Activated CD4-positive, alpha-beta T cell treated with anti-CD3 and anti-CD28 coated beads, Interleukin-2, amount 50 U/mL, for 48 hours (primary cell): Measurements from ENCODE around the gene UBE2Q2.
"Not testable (repeated sequence)": the region's sequence is repeated elsewhere in the genome, so short reads cannot be mapped to it uniquely, and the experiment has no call there.

Experiments
- DNase-seq, 2 experiments: peaks; one replicate each; pipeline ENCODE4 v3.0.0-alpha.2; 2020

Gene UBE2Q2

GRCh38 chr15:75842722-75843677 lies at the start of gene UBE2Q2:
Gene UBE2Q2 (plus strand): TSS chr15:75843447. CDS start chr15:75843667, 220 bp downstream.
- peak; percentile 67 to 77 for DNase-seq

DNA sequence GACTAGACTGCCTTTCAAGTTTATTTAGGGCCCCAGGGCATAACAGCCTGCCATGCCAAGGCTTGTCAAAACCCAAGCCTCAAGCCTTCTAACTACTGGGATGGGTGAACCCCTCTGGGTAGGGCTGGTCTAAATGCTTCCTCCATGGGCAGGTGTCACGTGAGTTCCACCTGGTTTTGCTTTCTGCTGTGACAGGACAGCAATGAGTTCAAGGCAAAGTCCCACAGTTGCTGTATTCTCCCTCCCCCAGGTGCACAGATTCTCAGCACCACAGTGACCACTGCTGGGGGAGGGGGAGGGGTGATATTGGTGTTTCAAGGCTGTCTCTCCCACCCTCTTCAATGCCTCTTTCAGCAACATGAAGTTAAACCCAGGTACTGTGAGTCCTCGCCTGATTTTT lies 46.9 kb upstream of the UBE2Q2 start:
- no peak for DNase-seq

DNA sequence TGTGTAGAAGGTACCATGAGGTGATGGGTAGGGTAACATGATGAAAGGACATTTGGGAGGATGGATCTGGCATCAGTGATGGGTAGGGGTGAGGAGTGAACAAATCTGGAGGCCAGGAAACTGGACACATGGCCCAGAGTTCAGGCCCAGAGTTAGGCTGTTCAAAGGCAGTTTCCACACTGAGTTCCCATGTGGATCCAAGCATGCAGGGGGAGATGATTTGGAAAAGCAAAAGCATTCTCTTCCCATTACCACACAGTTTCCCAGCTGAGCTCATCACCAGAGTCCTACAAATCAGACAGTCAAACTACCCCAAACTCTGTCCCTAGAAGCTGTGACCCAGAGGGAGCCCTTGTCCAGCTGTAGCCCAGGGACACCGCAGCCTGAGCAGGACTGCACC lies 46.1 kb upstream of the UBE2Q2 start:
- not testable (repeated sequence) for DNase-seq

DNA sequence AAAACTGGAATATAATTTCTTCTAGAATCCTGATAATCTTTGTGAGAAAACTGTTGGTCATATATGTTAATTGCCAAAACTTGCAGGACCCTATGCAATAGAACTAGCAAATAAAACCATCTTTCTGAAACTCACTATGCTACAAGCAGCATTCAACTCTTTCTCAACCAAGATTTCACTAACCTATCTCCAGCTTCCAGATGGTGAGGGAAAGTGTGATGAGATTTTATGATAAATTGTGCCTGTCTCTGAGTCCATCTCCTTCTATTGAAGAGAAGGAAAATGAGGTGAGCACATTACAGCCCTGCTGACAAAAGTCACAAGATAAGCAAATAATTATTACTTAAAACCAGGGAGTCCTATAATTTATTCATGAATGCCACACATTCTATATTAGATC lies 44.1 kb upstream of the UBE2Q2 start:
- DNase-seq: no peak

DNA sequence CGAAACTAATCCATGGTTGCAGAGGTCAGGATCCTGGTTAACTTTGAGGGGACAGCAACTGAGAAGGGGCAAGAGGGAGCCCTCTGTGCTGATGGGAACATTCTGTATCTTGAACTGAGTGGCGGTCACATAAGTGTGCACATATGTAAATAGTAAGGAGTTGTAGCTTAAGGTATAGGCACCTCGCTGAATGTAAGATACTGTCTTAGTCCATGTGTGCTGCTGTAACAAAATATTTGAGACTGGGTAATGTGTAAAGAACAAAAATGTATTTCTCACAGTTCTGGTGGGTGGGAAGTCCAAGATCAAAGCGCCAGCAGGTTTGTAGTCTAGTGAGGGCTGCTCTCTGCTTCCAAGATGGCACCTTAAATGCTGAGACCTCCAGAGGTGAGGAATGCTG lies 42.8 kb upstream of the UBE2Q2 start:
- DNase-seq: not testable (repeated sequence)

GRCh38 chr15:75801859-75802593 lies 41.2 kb upstream of the UBE2Q2 start:
- DNase-seq: peak; percentile 82 to 86

- not testable (repeated sequence) for DNase-seq
Measured at GRCh38 chr15:75807486-75807885, 35.8 kb upstream of the UBE2Q2 start.

- DNase-seq: not testable (repeated sequence)
Measured at GRCh38 chr15:75808009-75808408, 35.2 kb upstream of the UBE2Q2 start.

- DNase-seq: no peak
Measured at GRCh38 chr15:75808563-75808962, 34.7 kb upstream of the UBE2Q2 start.

DNA sequence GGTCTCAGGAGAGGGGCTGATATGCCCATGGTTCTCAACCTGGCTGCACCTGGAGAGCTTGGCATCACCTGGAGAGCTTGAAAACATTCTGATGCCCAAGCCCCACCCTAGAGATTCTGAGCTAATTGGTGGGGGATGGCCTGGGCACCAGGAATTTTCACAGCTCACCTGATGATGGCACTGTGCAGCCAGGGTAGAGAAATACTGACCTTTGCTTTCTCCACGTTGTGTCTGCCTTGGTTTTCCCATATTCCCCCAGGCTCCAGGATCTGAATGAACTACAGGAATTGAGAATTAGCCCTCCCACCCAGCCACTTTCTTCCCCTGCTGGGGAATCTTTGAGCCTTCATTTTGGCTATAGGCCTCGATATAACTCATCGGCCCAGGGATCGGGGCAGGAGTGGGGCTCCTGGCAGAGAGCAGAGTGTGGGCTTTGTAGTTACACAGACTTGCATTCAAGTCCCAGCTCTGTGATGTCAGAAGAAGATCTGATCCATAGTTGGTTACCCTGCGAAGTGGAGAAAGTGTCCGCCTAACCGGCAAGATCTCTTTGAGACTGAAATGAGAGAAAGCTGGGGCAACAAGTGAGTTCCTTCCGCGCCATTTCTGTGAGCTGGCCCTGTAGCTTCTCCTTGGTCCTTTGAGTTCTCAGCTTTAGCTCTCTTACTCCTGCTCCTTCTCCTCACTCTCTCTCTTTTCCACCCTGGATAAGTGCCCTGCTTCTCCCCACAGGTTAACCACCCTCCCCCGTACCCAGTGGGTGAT lies 33.1 kb upstream of the UBE2Q2 start:
- peak in 1 of 2 experiments; percentile 16 for DNase-seq

DNA sequence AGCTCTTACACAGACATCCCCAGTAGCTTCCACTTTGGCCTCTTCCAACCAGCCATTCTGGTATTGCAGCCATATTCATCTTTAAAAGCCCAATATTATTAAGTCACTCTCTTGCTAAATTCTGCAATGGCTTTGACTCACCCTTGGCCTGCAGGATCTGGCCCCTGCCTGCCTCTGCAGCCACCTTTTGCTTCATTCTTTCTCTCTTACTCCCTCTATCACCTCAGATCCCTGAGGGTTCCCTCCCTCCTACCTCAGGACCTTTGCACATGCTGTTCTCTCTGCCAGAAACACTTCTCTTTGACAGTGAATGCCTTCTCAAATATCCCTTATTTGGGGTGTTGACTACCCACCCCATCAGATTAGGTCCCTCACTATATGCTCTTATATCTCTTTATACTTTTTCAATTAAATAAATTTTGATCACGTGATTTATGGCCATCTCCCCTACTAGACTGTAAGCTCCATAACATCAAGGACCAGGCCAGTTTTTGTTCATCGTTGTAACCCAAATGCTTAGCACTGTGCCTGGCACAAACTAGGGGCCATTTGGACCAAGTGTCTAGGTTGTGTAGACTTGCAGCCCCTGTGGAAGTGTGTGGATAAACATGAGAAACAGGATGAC lies 32.3 kb upstream of the UBE2Q2 start:
- DNase-seq: no peak

DNA sequence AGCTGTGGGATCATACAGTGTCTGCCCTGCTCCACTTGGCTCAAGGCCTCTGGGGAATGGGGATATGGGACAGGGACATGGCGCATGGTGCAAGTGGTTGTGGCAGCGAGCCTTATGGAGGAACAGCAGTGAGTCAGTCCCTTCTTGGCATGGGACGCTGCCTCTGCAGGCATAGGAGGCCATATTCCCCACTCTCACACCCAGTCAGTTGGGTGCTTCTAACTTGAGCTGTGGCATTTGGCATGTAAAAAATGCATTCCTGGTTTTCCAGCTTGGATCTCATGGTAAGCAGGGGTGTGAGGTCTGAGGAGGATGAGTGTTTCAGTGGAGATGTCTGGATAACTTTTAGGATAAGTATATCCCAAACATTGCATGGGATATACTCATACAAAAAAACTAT lies 31.6 kb upstream of the UBE2Q2 start:
- no peak for DNase-seq

DNA sequence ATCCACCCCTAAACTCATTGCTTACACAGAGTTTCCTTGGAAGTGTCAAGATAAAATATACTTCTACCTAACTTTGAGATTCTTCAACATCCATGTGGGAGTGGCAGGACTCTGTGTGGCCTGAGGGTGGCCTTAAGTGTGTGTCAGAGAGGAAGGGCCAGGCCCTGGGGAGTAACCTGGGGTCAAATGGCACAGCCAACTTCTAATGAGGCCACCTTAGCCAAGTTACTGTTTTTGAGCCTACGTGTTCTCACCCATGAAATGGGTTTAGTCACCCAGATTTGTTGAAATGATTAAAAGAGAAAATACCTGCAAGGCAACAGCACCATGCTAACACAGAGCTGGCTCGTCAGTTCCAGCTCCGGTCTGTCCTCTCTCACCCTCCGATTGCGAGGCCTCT lies 28.5 kb upstream of the UBE2Q2 start:
- DNase-seq: no peak

DNA sequence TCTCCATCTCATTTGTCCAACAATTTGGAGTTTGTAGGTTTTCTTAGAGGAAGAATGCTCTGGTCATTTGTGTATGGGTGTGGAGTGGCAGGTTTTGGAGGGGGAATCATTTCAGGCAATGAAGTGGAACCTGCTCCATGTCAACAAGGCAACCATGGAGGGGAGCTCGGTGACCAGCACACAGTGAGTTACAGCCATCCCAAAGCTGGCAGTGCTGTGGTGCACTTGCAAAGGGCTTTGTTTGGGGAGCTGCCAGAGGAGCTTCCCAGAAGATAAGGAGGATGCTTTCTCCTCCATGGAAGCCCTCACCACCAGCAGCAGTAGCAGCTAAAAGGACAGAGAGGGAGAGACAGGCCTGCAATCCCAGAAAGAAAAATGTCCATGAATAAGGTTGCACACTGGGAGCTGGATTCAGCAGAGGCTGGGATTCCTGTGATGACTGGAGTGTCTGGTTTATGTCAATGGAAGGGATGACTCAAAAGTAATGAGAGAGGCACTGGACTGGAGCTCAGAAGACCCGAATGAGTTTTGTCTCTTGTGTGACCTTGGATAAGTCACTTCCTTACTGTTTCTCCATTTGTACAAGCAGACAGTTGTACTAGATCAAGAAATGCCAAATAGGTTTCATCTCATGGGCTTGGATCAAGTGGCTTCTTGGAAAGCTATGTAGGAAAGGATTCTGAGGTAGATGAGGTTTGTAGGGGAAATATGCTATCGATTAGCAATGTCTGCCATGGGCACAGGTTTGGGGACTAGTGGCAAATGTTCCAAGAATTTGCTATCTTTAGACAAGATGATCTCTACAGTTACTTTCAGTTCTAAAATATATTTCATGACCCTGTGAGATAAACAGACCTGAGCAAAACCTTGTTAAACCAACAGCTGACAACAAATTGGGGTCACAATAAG lies 27.2 kb upstream of the UBE2Q2 start:
- DNase-seq: no peak

- no peak for DNase-seq
Measured at GRCh38 chr15:75817138-75817935, 25.9 kb upstream of the UBE2Q2 start.

DNA sequence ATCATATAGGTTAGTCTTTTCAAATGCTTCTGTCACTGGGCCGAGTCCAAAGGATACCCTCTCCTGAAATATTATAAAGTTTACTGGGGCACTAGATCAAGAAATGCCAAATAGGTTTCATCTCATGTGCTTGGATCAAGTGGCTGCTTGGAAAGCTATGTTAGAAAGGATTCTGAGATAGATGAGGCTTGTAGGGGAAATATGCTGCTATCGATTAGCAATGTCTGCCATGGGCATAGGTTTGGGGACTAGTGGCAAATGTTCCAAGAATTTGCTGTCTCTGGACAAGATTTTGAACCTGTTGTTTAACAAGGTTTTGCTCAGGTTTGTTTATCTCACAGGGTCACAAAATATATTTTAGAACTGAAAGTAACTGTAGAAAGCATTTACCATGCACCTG lies 23.0 kb upstream of the UBE2Q2 start:
- DNase-seq: no peak

- no peak for DNase-seq
Measured at GRCh38 chr15:75821786-75822345, 21.4 kb upstream of the UBE2Q2 start.

DNA sequence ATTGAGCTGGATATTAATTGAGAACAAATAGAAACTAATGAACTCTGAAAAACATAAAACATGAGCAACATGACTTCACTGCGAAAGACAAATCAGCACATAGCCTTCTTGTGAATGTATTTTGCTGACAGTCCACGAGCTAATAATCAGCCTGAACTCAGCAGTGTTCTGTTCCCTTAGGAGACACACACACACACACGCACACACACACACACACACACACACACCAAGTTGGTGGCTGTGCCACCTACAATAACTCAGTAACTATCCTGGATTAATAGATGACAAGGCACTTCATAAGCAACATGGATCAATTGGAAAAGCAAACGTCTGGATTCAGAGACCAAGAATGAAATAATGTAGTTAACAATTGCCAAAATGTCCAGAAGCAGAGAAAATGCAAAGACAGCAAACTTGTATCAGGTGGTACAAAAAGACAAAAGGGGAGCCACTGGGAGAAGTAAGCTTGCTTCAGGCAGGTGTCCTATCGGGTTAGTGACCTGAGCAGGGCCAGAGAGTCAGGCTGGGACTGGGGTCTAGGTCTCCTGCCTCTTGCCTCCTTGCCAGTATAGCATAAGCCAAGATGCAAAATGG lies 20.5 kb upstream of the UBE2Q2 start:
- no peak for DNase-seq

DNA sequence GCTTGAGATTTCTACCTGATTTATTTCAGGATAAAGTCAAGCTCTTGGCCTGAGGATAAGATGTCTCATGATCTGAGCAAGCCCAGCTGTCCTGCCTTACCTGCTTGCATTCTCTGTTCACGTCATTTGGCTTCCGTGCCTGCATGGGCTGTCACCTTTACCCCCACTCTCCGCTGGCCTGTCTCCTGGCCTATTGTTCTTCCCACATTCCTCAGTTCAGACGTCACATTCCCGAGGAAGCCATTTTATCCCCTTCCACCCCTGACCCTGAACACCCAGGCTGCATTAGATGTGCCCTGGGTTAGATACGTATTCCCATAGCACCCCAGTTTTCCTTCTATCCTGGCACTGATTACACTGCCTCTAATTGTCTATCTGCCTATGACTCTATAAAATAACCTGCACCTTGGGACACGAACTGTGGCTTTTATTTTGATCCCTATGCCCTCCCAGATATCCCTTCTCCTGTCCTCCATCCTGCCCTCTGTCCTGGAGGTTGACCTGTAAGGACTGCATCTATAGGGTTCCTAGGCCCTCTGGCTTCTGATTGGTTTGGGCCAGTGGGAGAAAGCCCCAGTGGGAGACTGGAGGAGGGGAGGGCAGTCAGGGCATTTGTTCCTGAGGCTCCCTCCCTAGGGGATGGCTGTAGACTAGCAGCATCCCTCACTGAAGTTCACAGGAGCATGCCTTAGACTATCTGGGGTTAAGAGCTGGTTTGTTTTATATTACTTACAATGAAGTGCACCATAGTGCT lies 19.2 kb upstream of the UBE2Q2 start:
- no peak for DNase-seq
